B cell (primary cell): Measurements from ENCODE around the gene MGA. TPM values are rescaled to one million over a fixed set of nuclear protein-coding genes. Genes with fewer than 3 reads are reported as not detected.

ENCODE experiments used
- ATAC-seq: fragments of 200-7000 bp; cut with Tn5 transposase; one replicate; pipeline ENCODE4 v1.10.0; 2021; ENCODE audit warnings: low read depth, mild to moderate bottlenecking, moderate number of reproducible peaks, moderate library complexity
- CTCF ChIA-PET: fragments of 350-600 bp; sonication (Branson Sonifier 250); formaldehyde crosslinking; loops from one replicate; lab custom pipeline; 2021; ENCODE audit warnings: antibody characterized with exemption, inconsistent platforms; lab: Charles Lee
- POLR2A ChIA-PET: fragments of 350-600 bp; sonication (Branson Sonifier 250); formaldehyde crosslinking; loops from one replicate; lab custom pipeline; 2021; ENCODE audit warnings: antibody characterized with exemption; lab: Charles Lee
- DNase-seq: peaks from one replicate; pipeline ENCODE4 v3.0.0; 2013
- H2AFZ ChIP-seq: 2 replicates; pipeline ENCODE4 v1.6.1; 2012; ENCODE audit warnings: mild to moderate bottlenecking, low read depth, low read length; ENCODE audit not compliant: insufficient read depth, poor library complexity, severe bottlenecking
- H3K27ac ChIP-seq, 2 donors: 1 replicate in 1 of 2; 2 replicates in 1 of 2; pipeline ENCODE4 v1.5.1; 2012 to 2013; ENCODE audit warnings: low read length in 2 of 2, mild to moderate bottlenecking in 2 of 2, moderate library complexity in 1 of 2
- H3K27me3 ChIP-seq, 4 experiments: fragments of 200-600 bp in 1 of 4; sonication (generic) in 1 of 4; replicated peaks in 1 of 4; 1 replicate in 2 of 4; 2 replicates in 2 of 4; pipeline versions ENCODE4 v1.6.1 to v1.7.0; 2013 to 2016; ENCODE audit warnings: low read length in 3 of 4, mild to moderate bottlenecking in 2 of 4, mixed read lengths in 1 of 4, moderate library complexity in 1 of 4; ENCODE audit not compliant: insufficient read depth in 4 of 4, control insufficient read depth in 3 of 4; ENCODE audit errors: control extremely low read depth in 1 of 4
- H3K36me3 ChIP-seq, 2 experiments: replicated peaks in 1 of 2; 1 replicate in 1 of 2; 2 replicates in 1 of 2; pipeline versions ENCODE4 v1.6.1 to v1.7.1; 2013; ENCODE audit warnings: low read length in 1 of 2; ENCODE audit not compliant: insufficient read depth in 2 of 2, control insufficient read depth in 1 of 2; ENCODE audit errors: control extremely low read depth in 1 of 2, extremely low read depth in 1 of 2
- H3K4me1 ChIP-seq, 2 donors: fragments of 200-600 bp in 1 of 2; sonication (generic) in 1 of 2; 1 replicate in 1 of 2; 2 replicates in 1 of 2; pipeline versions ENCODE4 v1.5.1 to v1.6.1; 2013 to 2017; ENCODE audit warnings: low read length in 2 of 2; ENCODE audit not compliant: control insufficient read depth in 2 of 2, insufficient read depth in 2 of 2
- H3K4me2 ChIP-seq: replicated peaks from 2 replicates; pipeline ENCODE3; 2012; ENCODE audit warnings: mild to moderate bottlenecking, low read depth, low read length; ENCODE audit not compliant: poor library complexity, severe bottlenecking
- H3K4me3 ChIP-seq, 5 experiments: fragments of 200-600 bp in 1 of 5; sonication (generic) in 1 of 5; 1 replicate in 3 of 5; 2 replicates in 2 of 5; pipeline versions ENCODE4 v1.5.1 to v1.7.0; 2011 to 2016; ENCODE audit warnings: low read length in 4 of 5, mild to moderate bottlenecking in 4 of 5, low read depth in 2 of 5, control low read depth in 1 of 5, moderate library complexity in 1 of 5; ENCODE audit not compliant: insufficient read depth in 1 of 5; ENCODE audit errors: control extremely low read depth in 1 of 5, extremely low read depth in 1 of 5
- H3K79me2 ChIP-seq: fragments of 200-600 bp; sonication (generic); one replicate; pipeline ENCODE4 v1.6.0; 2016; ENCODE audit warnings: low read length; ENCODE audit not compliant: control insufficient read depth, insufficient read depth
- H3K9ac ChIP-seq: fragments of 200-600 bp; sonication (generic); 2 replicates; pipeline ENCODE4 v1.6.1; 2017; ENCODE audit warnings: mild to moderate bottlenecking, low read length, moderate library complexity
- H3K9me3 ChIP-seq, 3 donors: one replicate each; pipeline versions ENCODE4 v1.6.1 to v1.7.1; 2013; ENCODE audit warnings: low read length in 2 of 3; ENCODE audit not compliant: control insufficient read depth in 2 of 3, insufficient read depth in 1 of 3; ENCODE audit errors: control extremely low read depth in 1 of 3
- H4K20me1 ChIP-seq: 2 replicates; pipeline ENCODE4 v1.6.0; 2012; ENCODE audit warnings: mild to moderate bottlenecking, low read length; ENCODE audit not compliant: insufficient read depth, control insufficient read depth, poor library complexity, severe bottlenecking
- H3K27ac Mint-ChIP-seq: one replicate; pipeline ENCODE4 v1.8.0; 2021; ENCODE audit warnings: mixed read lengths
- H3K27me3 Mint-ChIP-seq: one replicate; pipeline ENCODE4 v1.8.0; 2021; ENCODE audit warnings: mixed read lengths
- H3K4me1 Mint-ChIP-seq: one replicate; pipeline ENCODE4 v1.8.0; 2021; ENCODE audit warnings: mixed read lengths
- H3K4me3 Mint-ChIP-seq: one replicate; pipeline ENCODE4 v1.8.0; 2021; ENCODE audit warnings: mixed read lengths
- H3K9me3 Mint-ChIP-seq: one replicate; pipeline ENCODE4 v1.8.0; 2022; ENCODE audit warnings: mixed read lengths; ENCODE audit not compliant: insufficient read depth
- CTCF ChIP-seq: fragments of 200-600 bp; IDR thresholded peaks from one replicate; pipeline ENCODE4 v1.8.0; 2022; ENCODE audit warnings: antibody characterized with exemption, mild to moderate bottlenecking
- EZH2 ChIP-seq: IDR thresholded peaks from 2 replicates; pipeline ENCODE4 v1.6.1; 2012; ENCODE audit warnings: borderline replicate concordance, low read depth, mild to moderate bottlenecking, moderate library complexity, low read length; ENCODE audit not compliant: insufficient read depth, poor library complexity, severe bottlenecking
- WGBS: methylation state at CpG from one replicate; pipeline ENCODE4 v1.1.5; 2013; ENCODE audit warnings: missing lambda C conversion rate; ENCODE audit not compliant: insufficient coverage; 5-methylcytosine and 5-hydroxymethylcytosine counted together
- intact Hi-C: fragments of 100-400 bp; cut with micrococcal nuclease; formaldehyde crosslinking; loops from one replicate; pipeline ENCODE4 v1.10.0; 2022
- polyA plus RNA-seq: library from polyadenylated mRNA; depleted of rRNA; stranded (reverse); fragments of >200 nt; gene quantifications from 2 replicates; pipeline ENCODE4 v1.2.3, GENCODE V29; 2012
- total RNA-seq, 2 donors: library from RNA; stranded (reverse); fragments of 120-200 nt in 1 of 2; gene quantifications; 1 replicate in 1 of 2; 2 replicates in 1 of 2; pipeline versions ENCODE4 v1.2.3 to v1.2.4, GENCODE V29; 2013 to 2022

MGA gene
- total and polyA plus RNA-seq, 2 donors (not counting 1 experiment from before 2014, with no cell fraction given), result 5.4 to 79.7 TPM

- Mint-ChIP-seq H3K4me3 (no peak overlapping the region), H3K27me3 (no peaks in the 10 kb centered on the region), H3K9me3 (peaks cover 4% of the 10 kb centered on the region), H3K4me1 (peaks cover 8% of the 10 kb centered on the region), H3K27ac (no peak overlapping the region)
- no peaks in the 10 kb centered on the region for H3K36me3 ChIP-seq
- ATAC-seq (no peak), DNase-seq (no peak)
- H3K27ac ChIP-seq, result no peak overlapping the region
- ChIA-PET POLR2A (interaction anchor here (0.5 kb wide), 1 partner anchor 909 kb away, joined by 4 read pairs; no protein-coding TSS in a partner anchor), CTCF (no interaction called here)
- H2AFZ ChIP-seq, result no peak overlapping the region
- H3K9me3 ChIP-seq, result peaks cover 0 to 11% (median 0%) of the 10 kb centered on the region in 3 donors
- no peak overlapping the region for H3K4me2 ChIP-seq
- no peaks in the 10 kb centered on the region for H3K27me3 ChIP-seq
- H3K4me3 ChIP-seq, result no peak overlapping the region
- H3K4me1 ChIP-seq, result peaks cover 9 to 12% of the 10 kb centered on the region in 2 donors
- no peak overlapping the region for H3K9ac ChIP-seq
- H3K79me2 ChIP-seq, result peaks cover under 1% of the 10 kb centered on the region
- intact Hi-C loops, result no loop called here
- WGBS, result no CpG with 5 or more reads among the region's 4 CpGs
- TF ChIP-seq CTCF (no peak), EZH2 (no peak)
- H4K20me1 ChIP-seq, result no peaks in the 10 kb centered on the region
Measured at GRCh38 chr15:41655716-41656115, 4.5 kb upstream of the MGA start.

GRCh38 chr15:41656188-41656587 is 4.0 kb upstream of the MGA start:
- intact Hi-C loops, result no loop called here
- H3K27ac Mint-ChIP-seq, result no peak overlapping the region
- no peak overlapping the region for H3K9ac ChIP-seq

More at GRCh38 chr15:41656188-41656587, 4.0 kb upstream of the MGA start:
- Mint-ChIP-seq H3K4me3 (no peak overlapping the region), H3K9me3 (no peaks in the 10 kb centered on the region), H3K27me3 (no peaks in the 10 kb centered on the region), H3K4me1 (peaks cover 13% of the 10 kb centered on the region)
- Histone ChIP-seq H3K36me3 (no peaks in the 10 kb centered on the region), H3K79me2 (peaks cover 6% of the 10 kb centered on the region), H3K4me2 (no peak overlapping the region), H3K4me1 (peaks cover 13 to 17% of the 10 kb centered on the region in 2 donors), H4K20me1 (no peaks in the 10 kb centered on the region), H3K9me3 (peaks cover 0 to 13% (median 0%) of the 10 kb centered on the region in 3 donors), H3K27ac (no peak overlapping the region), H3K4me3 (no peak overlapping the region), H2AFZ (no peak overlapping the region), H3K27me3 (no peaks in the 10 kb centered on the region)
- ATAC-seq, result no peak
- ChIA-PET POLR2A (no interaction called here), CTCF (no interaction called here)
- DNase-seq, result no peak
- TF ChIP-seq CTCF (no peak), EZH2 (no peak)
- no CpG with 5 or more reads among the region's 2 CpGs for WGBS
